CD4-positive, alpha-beta T cell treated with Interleukin-15 for 4 hours (primary cell): ENCODE results near the gene PDZD8.

Experiments
- DNase-seq: peaks from one replicate; pipeline ENCODE4 v3.0.0-alpha.2; 2020; ENCODE audit warnings: low spot score

PDZD8 gene

DNA sequence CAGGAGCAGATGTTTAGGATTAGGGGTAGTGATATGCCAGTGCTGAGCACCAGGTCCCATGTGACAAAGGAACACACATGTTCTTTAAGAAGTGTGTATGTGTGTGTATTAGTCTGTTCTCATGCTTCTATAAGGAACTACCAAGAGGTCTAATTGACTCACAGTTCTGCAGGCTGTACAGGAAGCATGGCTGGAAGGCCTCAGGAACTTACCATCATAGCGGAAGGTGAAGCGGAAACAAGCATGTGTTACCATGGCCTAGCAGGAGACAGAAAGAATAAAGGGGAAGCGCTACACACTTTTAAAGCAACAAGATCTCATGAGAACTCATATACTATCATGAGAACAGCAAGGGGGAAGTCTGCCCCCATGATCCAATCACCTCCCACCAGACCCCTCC lies 22.8 kb upstream of the PDZD8 start:
- no peak for DNase-seq

DNA sequence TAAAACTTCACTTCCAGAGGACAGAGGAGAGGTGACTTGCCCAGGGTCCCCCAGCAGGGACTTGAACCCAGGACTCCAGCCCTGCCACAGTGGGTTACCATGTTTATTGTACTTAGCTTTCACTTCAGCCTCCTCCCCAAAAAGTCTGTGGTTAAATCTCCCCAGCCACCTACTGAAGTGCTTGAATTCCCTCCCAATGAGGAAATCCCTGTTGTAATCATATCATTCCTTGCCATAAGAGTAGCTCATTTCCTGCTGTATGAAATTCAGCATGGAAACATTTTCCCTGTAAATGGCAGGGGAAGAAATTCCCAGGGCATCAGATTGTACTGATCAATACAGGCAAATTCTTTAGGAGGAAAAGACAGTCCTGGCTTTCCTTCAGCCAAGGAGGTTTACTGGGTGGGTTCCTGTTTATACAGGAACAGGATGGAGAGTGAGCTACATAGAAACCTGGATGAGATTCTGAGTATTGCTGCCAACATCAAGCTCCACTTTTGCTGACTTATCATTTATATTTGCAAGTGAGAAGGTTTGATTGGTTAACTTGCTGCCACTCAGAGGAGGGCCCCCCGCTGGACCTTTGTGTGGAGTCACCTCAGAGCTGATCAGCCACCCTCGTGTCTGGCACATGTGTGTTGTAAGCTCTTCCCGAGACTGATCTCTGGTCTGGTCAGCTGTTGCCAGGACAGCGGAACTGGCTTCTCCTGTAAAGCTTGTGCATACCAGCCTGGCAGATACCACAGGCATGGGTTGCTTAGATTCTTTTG lies 16.4 kb upstream of the PDZD8 start:
- no peak for DNase-seq

DNA sequence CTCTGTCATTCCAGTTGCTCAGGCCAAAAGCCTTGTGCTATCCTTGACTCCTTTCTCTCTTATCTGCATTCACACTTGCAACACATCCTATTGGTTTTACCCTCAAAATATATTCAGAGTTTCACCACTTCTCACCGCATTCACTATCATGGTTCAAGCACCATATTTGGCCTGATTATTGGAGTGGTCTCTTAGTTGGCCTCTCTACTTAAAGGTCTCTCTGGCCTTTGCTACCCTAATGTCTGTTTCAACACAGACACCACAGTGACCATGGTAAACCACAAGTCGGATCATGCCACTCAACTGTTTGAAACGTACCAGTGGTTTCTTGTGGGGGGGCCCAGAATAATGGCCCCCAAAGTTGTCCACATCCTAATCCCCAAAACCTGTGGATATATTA lies 15.2 kb upstream of the PDZD8 start:
- DNase-seq: no peak

DNA sequence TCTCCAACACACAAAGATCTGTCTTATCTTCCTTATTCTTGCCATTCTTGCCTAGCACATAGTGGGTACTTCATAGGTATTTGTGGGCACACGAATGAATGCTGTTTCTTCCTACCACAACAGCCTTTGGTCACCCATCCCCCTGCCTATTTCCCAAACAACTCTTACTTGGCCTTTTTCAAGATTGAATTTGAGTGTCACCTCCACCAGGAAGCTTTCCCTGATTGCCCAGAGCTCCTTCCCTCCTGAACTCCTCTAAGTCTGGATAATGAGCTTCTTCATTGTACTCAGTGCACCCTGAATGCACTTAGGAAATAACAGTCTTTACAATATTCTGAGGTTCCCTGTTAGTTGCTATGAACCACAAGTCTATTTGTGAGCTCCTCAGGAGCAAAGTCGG lies 11.6 kb upstream of the PDZD8 start:
- no peak for DNase-seq

DNA sequence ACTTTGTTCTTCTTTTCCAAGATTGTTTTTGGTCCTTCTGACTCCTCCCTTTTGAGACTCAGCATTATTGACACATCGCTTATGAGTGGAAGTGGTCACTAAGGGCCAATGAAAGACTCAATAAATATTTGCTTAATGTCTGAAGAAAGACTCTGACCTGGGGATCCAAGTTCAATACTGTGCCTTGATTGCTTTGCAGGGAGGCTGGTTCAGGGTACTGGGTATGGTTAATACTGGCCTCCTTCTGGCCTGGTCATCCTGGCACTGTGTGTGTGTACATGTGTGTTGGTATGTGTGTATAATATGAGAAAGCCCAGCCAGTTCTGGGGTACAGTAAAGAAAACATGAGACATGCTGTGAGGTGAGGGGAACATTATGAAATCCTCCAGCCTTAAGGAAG lies 7.6 kb upstream of the PDZD8 start:
- no peak for DNase-seq

DNA sequence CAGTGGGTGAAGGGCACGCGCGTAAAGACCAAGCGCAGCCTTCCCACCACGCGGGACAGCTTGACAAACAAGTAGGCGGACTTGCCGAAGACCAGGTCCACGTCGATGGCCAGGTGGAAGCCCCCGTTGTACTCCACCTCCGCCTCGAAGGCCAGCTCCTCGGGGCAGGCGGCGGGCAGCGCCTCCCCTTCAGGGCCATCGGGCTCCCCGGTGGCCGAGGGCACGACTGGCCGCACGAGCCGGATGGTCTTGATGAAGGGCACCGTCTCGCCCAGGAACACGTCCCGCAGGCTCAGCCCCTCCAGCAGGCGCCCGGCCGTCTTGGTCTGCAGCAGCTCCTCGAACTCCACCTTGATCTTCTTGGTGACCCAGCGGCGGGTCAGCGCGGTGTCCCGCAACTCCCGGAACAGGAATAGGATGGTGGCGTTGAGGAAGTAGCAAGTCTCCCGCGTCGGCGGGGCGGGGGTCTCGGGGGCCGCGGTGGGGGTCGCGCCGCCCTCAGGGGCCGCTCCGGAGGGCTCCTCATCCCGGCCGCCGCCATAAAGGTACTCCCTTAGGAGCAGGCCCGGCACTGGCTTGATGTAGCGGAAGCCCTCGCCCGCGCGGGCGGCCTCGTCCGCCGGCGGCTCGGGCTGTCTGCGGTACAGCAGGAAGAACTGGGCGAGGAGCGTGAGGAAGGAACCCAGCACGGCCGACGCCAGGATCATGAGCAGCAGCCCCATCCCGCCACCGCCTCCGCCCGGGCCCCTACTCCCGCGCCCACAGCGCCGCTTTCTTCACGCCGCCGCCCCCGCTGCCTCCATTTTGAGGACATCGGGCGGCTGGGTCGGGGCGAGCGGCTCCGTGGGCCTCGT lies 507 bp downstream of the PDZD8 start:
- peak; percentile 6 for DNase-seq

DNA sequence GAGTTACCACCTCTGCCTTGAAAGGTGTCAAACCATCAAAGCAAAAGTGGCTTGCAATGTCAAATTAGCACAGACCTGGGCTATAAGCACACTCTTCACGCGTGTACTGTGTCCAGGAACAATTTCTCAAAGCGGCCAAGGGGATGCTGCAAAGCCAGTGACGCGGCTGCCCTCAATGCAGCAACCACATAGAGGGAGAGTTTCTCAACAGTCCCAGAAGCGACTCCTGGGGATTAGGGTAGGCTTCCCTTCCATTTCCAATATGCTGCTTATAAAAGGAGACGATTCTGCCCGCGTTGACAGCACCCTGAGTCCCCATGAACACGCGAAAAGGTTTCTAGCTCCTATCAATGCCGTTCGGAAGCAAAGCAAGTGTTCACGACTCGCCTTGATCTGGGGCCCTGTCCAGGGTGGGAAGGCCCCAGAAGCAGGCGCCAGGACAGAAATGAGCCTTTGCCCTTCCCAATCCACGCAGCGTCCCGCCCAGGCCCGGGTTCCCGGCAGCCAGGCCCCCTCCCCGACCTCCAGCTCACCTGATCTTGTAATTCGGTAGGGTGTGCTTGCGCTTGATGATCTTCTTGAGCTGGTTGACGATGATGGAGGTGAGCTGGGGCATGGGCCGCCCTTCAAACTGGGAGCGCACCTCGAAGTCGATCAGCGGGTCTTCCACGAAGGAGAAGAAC lies 1.3 kb downstream of the PDZD8 start:
- peak; percentile 40 for DNase-seq

DNA sequence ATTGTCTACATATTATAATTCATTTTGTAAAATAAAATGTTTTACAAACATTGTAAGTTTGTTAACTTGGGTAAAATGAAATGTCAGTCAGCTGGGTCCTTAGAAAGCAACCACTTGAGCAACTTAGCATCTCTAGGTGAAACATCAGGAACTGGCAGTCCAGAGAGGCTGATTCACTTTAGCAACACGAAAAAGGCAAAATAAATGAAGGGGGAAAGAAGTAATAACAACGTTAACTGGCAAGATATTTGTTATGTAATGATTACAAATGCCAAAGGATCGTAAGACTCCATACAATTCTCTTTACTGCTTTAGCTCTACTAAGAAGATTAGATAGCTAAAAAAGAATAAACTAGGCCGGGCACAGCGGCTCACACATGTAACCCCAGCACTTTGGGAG lies 5.0 kb downstream of the PDZD8 start:
- DNase-seq: no peak

DNA sequence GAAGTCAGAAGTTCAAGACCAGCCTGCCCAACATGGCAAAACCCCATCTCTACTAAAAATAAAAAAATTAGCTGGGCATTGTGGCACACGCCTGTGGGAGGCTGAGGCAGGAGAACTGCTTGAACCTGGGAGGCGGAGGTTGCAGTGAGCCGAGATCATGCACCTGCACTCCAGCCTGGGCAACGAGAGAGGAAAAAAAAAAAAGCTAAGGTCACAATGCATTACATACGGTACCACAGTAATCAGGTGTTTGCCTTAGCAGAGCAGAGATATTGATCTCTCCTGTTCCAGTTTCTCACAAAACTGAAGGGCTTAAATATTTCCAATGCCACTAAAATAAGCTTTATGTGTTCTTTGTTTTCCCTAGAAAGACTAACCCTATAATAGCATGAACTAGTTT lies 7.5 kb downstream of the PDZD8 start:
- DNase-seq: no peak

DNA sequence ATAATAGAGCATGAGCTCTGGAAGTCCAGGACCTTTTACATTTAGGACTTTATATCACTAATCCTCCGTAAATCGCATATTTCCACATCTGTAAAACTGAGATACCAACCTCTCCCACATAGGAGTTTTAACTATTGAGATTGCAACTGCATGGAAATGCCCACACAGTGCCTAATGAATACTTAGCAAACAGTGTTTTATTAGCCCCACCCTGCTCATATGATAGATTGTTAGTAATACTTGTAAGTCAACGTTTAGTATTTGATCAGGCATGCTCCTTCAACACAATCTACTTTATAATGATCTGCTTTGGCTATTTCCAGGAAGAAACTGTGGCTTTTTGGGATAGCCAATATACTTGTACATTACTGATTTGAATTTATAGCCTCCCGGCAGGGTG lies 8.5 kb downstream of the PDZD8 start:
- no peak for DNase-seq

DNA sequence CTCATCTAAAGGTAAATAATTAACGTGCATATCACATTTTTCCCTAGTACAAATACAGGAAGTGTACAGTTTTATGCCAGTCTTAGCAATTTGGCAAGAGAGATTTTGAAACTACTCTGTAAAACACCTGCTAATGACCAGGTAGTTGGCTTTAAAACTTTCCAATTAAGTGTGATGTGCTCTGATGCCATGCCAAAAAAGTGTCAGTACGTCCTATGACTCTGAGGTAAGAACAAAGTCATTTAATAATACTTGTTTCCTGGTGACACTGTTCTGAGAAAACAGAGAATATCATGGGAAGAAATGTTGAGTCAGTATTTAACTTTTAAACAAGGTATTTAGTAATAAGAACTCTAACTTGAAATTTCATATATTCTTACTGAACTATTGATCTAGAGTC lies 9.6 kb downstream of the PDZD8 start:
- DNase-seq: peak; percentile 13

DNA sequence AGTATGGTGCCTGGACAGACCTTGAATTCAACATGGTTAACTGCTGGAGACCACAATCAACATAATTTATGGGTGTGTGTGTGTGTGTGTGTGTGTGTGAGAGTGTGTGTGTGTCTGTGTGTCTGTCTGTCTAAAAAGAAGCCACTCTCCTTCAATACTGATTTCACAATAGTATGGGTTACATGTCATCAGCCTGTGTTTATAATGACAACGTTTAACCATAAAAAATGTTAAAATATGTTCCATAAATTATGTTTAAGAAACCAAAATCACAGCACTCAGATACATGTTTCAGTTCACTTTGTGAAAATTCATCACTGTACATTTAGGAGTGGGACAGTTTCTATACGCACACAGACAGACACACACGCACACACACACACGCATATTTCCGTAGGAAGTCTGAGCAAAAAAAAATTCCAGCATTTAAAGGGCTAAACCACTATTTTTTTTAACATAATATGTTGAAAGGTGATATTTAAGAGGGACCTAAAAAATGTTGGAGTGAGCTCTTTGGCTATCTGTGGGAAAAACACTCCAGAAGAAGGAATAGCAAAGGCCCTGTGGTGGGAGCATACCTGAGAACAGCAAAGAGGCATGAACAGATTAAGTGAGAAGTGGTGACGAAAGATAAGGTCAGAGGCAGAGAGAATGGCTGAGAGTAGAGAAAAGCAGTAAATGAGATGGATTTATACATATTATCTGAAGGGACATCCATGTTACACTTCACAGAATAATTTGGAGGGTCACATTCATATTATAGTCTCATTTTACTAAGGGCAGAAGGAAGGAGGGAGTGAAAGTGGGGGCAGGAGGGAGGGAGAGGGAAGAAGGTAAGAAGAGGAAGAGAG lies 10.9 kb downstream of the PDZD8 start:
- DNase-seq: no peak

DNA sequence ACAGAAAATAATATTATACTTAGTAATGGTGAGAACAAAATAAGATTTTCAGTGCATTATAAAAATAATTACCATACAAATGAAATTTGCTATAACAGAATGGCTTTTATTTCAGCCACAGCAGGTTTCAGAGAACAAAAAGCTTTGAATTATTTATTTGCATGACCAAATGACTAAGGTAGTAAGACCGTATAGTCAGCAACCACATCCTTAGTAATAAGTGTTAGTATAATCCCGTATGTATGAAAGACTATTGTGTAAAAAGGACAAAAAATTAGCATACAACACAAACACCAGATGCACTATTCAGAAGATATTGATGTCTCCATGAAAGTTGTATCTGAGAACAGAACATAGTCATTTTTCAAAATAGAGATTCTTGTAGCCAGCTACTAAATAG lies 12.2 kb downstream of the PDZD8 start:
- DNase-seq: no peak

DNA sequence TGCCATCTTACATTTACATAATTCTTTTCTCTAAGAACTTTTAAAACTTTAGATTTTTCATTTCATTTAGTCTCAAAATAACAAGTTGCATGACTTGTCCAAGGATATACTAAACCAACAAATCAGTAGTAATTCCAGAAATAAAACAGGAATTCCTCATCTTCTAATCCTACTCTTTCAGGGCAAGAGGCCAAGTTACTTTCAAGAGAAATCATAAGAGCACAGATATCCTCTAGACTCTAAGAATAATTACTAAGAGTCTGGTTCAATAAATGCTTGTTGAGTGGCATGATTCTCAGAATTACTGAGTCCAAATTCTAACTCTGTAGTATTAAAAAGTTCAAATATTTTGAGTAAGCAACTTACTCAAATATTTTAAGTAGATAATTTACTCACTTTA lies 12.9 kb downstream of the PDZD8 start:
- no peak for DNase-seq

DNA sequence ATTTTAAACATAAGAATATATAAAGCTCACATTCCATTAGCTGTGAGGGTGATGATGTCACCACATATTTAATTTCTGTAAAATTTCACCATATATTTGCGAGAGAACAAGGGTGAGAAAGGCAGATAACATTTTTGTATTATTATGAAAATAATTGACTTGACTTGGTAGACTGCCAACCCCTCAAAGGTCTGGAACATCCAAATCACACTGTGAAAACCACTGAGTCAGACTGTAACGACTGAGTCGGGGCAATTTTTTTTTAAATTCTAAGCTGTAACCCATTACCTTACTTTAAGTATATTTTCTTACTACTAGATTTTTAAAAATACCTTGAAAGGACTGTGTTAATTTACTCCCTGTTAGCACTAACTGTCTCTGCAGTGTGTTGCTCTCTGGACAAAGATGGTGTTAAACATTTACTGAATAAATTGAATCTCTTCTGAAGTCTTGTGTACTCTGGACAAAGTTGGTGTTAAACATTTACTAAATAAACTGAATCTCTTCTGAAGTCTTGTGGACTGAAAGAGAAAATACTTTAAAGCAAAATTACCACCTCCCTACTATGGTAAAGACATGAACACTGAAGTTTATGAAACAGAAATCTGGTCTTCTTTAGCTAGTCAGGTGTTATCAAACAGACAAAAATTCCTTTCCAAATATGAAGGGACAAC lies 14.1 kb downstream of the PDZD8 start:
- DNase-seq: no peak

DNA sequence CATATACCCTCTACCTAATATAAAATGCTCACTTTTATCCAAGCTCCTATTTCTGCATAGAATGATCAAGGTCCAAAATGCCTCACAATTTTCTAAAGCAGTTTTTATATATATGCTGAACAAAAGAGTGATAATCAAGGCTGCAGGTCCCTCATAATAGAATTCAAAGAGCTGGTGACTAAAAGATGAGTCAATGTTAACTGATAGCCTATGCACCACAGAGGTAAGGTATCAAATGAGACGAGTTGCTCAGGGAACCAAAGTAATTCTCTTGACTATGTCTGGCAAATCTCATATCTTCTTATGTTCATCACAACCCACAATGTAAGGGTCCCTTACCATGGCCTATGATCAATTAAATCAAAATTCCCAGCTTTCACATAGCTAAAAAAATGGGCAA lies 15.2 kb downstream of the PDZD8 start:
- DNase-seq: peak; percentile 13

DNA sequence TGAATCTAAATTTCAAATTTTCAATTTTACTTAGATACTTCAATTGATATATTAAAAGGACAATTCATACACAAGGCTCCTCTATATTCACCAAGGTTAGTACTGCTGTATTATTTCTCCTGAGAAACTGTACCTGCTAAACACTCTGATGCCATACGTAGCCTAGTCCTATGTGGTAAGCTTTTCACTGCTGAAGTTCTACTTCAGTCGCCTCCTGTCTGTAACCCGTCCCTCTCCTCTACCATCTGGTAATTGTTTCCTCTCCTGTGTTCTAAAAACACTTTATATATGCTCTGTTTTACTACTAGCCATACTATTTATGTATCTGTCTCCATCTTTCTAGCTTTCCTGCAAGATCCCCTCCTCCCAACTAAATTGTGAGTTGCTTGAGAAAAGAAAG lies 20.2 kb downstream of the PDZD8 start:
- DNase-seq: no peak

DNA sequence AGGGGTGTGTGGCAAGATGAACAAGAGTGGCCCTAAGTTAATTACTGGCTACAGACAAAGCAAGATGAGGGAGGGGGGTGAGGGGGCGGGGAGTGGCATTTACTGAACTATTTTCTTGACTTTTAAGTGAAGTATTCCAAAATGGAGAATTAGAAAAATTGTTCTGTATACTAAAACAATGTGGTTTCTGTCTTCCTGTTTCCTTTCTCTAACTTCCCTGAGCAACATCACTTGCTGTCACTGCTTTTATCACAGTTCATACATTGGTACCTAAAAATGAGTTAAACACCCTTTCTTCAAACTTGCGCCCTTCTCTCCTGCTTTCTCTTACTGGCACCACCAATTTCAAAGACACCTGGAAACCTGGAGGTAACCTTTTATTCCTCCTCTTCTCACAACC lies 21.6 kb downstream of the PDZD8 start:
- no peak for DNase-seq

DNA sequence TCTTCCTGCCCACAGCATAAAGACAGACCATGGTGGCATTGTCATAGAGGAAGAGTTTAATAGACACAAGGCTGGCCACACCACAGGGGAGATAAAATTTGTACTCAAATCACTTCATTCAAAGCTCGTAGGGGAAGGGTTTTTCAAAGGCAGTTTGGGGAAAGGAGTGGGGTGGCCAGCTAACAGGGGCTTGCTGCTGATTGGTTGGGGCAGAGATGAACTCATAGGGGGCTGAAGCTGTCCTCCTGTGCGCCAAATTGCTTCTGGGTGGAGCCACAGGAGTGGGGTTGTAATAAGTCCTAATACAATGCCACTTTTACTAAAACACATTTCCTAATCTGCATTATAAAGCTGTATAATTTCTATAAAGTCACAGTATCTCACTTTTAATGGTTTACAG lies 22.5 kb downstream of the PDZD8 start:
- DNase-seq: no peak

DNA sequence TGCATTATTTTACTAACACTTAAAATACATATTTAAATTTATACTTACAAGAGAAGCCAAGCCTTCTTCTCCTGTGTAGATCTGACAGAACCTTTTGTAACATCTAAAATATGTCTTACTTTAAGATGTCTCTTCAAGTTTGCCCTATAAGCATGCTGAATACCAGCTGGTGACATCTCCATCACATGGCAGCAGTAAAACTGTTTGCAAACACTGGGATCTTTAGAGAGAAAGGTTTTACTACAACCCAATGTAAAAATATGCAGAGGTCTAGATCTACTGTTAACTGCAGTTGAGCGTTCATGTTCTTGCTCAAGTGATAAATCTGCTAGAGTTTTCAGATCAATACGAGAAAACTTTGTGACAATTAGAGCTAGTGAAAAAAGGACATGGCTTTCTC lies 23.2 kb downstream of the PDZD8 start:
- no peak for DNase-seq

DNA sequence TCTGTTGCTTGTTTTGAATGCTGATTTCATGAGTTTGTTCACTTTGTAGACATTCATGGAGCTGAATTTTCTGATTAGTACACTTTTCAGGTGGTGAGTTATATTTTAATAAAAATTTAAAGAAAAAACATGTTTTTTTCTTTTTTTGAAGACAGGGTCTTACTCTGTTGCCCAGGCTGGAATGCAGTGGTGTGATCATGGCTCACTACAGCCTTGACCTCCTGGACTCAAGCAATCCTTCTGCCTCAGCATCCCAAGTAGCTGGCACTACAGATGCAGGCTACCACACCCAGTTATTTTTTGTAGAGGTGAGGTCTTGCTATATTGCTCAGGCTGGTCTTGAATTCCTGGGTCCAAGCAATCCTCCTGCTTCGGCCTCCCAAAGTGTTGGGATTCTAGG lies 23.7 kb downstream of the PDZD8 start:
- no peak for DNase-seq

DNA sequence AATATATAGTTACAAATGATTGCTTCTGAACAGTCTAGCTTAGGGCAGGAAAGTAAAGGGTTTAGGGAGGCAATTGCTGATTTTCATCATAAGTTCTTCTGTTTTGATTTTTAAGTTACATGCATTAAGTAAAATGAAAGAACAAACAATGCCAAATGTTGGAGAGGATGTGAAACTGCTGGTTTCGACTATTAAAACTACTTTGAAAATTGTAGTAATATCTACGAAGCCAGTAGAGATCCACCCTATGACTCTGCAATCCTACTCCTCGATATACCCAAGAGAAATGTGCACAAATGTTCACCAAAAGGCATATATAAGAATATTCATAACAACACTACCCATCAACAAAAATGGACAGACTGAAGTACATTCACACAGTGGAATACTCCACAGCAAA lies 24.3 kb downstream of the PDZD8 start:
- DNase-seq: no peak
